Adipocyte (in vitro differentiated cells): ENCODE data around the gene PLCB1.

Experiments
- DNase-seq: peaks from one replicate; pipeline ENCODE4 v3.0.0-alpha.2; 2015; ENCODE audit warnings: low read depth
- H3K27me3 ChIP-seq: replicated peaks from 2 replicates; pipeline ENCODE4 v1.7.0; 2013; ENCODE audit warnings: mild to moderate bottlenecking, low read length, moderate library complexity; ENCODE audit not compliant: control insufficient read depth, insufficient read depth
- H3K36me3 ChIP-seq: 2 replicates; pipeline ENCODE4 v1.7.0; 2013; ENCODE audit warnings: low read length, mild to moderate bottlenecking, moderate library complexity; ENCODE audit not compliant: control insufficient read depth, insufficient read depth, severe bottlenecking
- H3K4me1 ChIP-seq: 2 replicates; pipeline ENCODE4 v1.7.0; 2013; ENCODE audit warnings: mild to moderate bottlenecking, low read length, moderate library complexity; ENCODE audit not compliant: control insufficient read depth, insufficient read depth
- H3K4me3 ChIP-seq: 2 replicates; pipeline ENCODE4 v1.7.0; 2013; ENCODE audit warnings: mild to moderate bottlenecking, low read length, moderate library complexity
- H3K9ac ChIP-seq: 2 replicates; pipeline ENCODE4 v1.7.0; 2013; ENCODE audit warnings: mild to moderate bottlenecking, low read length, moderate library complexity
- H3K9me3 ChIP-seq: 2 replicates; pipeline ENCODE4 v1.7.0; 2013; ENCODE audit warnings: mild to moderate bottlenecking, low read length, moderate library complexity; ENCODE audit not compliant: control insufficient read depth

The PLCB1 gene

GRCh38 chr20:8783734-8784133, 651.7 kb downstream of the PLCB1 start:
- Histone ChIP-seq H3K27me3 (no peaks in the 10 kb centered on the region), H3K9ac (peak overlapping the region; percentile 37), H3K4me1 (peaks cover 16% of the 10 kb centered on the region), H3K36me3 (no peaks in the 10 kb centered on the region), H3K4me3 (no peak overlapping the region), H3K9me3 (no peaks in the 10 kb centered on the region)
- DNase-seq: no peak

DNA sequence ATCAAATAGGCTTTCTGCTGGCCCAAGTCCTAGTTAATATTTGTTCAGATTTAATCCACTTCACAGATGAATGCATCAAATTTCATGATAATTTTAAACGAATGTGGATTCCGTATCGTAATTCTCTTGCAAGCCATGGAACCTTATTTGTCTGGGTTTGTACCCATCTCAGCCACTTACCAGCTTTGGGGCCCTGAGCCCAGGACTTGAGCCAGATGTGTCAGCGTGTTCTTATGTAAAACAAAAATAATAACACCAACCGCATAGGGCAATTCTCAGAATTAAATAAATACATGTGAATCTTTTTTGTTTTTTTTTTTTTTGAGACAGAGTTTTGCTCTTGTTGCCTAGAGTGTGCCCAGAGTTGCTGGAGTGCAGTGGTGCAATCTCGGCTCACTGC, 654.3 kb downstream of the PLCB1 start:
- H3K4me3 ChIP-seq: no peak overlapping the region
- H3K27me3 ChIP-seq: no peaks in the 10 kb centered on the region
- H3K9ac ChIP-seq: no peak overlapping the region
- DNase-seq: no peak
- H3K36me3 ChIP-seq: no peaks in the 10 kb centered on the region
- H3K4me1 ChIP-seq: peaks cover 19% of the 10 kb centered on the region
- no peaks in the 10 kb centered on the region for H3K9me3 ChIP-seq

GRCh38 chr20:8787090-8787489, 655.0 kb downstream of the PLCB1 start:
- H3K4me3 ChIP-seq: no peak overlapping the region
- H3K9me3 ChIP-seq: no peaks in the 10 kb centered on the region
- H3K4me1 ChIP-seq: peaks cover 19% of the 10 kb centered on the region
- no peak for DNase-seq
- H3K36me3 ChIP-seq: no peaks in the 10 kb centered on the region
- no peaks in the 10 kb centered on the region for H3K27me3 ChIP-seq
- no peak overlapping the region for H3K9ac ChIP-seq

DNA sequence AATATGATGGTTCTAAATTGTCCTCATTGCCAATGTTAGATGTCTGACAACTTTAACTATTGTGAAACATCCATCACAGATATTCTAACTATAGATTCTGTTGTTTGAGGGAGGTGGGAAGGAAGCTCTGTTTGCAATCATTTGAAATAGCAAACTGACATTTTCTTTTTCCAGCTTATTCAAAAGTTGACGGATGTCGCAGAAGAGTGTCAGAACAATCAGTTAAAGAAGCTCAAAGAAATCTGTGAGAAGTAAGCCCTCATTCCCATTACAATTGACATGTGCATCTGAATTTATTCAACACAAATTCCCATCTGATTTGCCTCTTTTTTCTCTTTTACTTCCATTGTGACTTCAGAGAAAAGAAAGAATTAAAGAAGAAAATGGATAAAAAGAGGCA, 656.2 kb downstream of the PLCB1 start:
- Histone ChIP-seq H3K36me3 (no peaks in the 10 kb centered on the region), H3K4me3 (no peak overlapping the region), H3K4me1 (peaks cover 10% of the 10 kb centered on the region), H3K9me3 (no peaks in the 10 kb centered on the region), H3K9ac (no peak overlapping the region), H3K27me3 (no peaks in the 10 kb centered on the region)
- no peak for DNase-seq

- DNase-seq: no peak
Observed at GRCh38 chr20:8788831-8789230, 656.8 kb downstream of the PLCB1 start.

DNA sequence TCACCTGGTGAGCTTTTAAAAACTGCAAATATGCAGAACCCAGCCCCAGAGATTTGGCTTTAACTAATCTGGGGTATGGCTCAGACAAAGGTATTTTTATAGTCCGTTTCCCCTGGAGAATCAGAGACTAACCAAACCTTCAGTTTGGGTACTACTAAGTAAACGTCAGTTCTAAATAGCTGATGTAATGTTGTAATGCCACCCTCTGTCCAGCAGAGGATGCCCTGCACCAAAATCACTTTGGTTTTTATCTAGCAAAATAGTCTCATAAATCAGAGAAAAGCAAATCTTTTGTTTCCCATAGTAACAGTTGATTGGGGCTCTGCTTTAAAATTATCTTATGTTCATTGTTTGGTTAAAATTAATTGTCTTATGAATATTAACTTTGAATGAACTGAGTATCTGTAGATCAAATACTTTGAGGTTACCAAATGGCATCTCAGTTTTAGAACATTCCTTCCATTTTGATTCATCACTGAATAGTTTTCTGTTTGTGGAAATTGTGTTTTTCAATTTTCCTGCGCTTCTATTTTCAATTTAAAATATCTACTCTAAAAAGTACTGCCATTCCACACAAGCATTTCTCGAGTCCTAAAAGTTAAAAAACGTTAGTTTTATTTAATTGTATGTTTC, 658.5 kb downstream of the PLCB1 start:
- Histone ChIP-seq H3K27me3 (no peaks in the 10 kb centered on the region), H3K4me1 (peaks cover 9% of the 10 kb centered on the region), H3K9ac (peak overlapping the region; percentile 27), H3K9me3 (no peaks in the 10 kb centered on the region), H3K36me3 (no peaks in the 10 kb centered on the region), H3K4me3 (no peak overlapping the region)
- peak; percentile 80 for DNase-seq

More at GRCh38 chr20:8788831-8789230, 656.8 kb downstream of the PLCB1 start:
- Histone ChIP-seq H3K9ac (no peak overlapping the region), H3K27me3 (no peaks in the 10 kb centered on the region), H3K4me1 (peaks cover 4% of the 10 kb centered on the region), H3K4me3 (no peak overlapping the region), H3K36me3 (no peaks in the 10 kb centered on the region), H3K9me3 (no peaks in the 10 kb centered on the region)

DNA sequence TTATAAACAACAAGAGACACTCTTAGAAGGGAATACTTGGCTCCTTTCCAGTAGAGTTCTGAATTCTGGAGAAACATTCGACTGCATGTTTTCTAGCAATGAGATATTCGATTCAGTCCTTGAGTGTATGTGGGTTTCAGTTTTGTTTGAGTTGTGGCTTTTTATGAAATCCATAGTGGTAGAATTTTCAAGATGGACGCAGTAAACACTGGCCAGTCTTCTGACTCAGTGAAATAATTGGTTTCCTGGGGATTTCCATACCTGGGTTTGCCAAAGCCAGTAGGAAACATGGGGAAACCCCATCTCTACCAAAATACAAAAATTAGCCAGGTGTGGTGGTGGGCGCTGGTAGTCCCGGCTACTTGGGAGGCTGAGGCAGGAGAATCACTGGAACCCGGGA, 663.3 kb downstream of the PLCB1 start:
- no peak for DNase-seq
- H3K9ac ChIP-seq: no peak overlapping the region
- no peak overlapping the region for H3K4me3 ChIP-seq
- H3K4me1 ChIP-seq: peaks cover 38% of the 10 kb centered on the region
- no peaks in the 10 kb centered on the region for H3K36me3 ChIP-seq
- no peaks in the 10 kb centered on the region for H3K27me3 ChIP-seq
- no peaks in the 10 kb centered on the region for H3K9me3 ChIP-seq

DNA sequence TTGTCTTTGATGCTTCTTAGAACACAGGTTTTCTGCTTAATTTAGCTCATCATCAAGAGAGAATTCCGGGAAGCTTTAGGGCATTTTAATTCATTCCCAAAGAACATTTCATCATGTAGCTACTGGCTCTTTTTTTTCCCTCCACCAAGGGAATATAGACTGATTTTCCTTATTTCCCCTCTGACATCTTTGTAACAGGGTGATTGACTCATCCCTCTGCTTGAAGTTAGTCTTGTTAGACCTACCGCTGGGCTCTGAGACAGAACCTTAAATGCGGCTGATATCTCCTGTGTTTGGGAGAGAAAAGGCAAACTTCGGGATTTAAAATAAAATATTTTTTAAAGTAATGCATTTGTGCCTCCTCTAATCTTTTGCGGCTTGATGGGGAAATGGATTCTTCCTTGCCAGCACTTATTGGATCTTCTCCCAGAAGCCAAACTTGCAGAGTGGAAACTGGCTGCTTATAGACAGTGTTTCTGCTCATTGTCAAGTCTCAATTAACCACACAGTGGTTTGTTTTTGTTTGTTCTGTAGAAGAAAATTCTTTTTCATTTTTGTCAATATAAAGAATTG, 664.1 kb downstream of the PLCB1 start:
- no peaks in the 10 kb centered on the region for H3K27me3 ChIP-seq
- peak overlapping the region; percentile 40 for H3K9ac ChIP-seq
- no peaks in the 10 kb centered on the region for H3K9me3 ChIP-seq
- no peaks in the 10 kb centered on the region for H3K36me3 ChIP-seq
- peak overlapping the region; percentile 61 for H3K4me3 ChIP-seq
- peaks cover 34% of the 10 kb centered on the region for H3K4me1 ChIP-seq
- peak; percentile 49 for DNase-seq

GRCh38 chr20:8798505-8798904, 666.4 kb downstream of the PLCB1 start:
- Histone ChIP-seq H3K9me3 (no peaks in the 10 kb centered on the region), H3K4me3 (no peak overlapping the region), H3K27me3 (no peaks in the 10 kb centered on the region), H3K4me1 (peaks cover 34% of the 10 kb centered on the region), H3K9ac (no peak overlapping the region), H3K36me3 (no peaks in the 10 kb centered on the region)
- peak; percentile 39 for DNase-seq

GRCh38 chr20:8800089-8800488, 668.0 kb downstream of the PLCB1 start:
- H3K9ac ChIP-seq: no peak overlapping the region
- no peaks in the 10 kb centered on the region for H3K27me3 ChIP-seq
- no peak for DNase-seq
- no peaks in the 10 kb centered on the region for H3K9me3 ChIP-seq
- H3K36me3 ChIP-seq: no peaks in the 10 kb centered on the region
- peaks cover 33% of the 10 kb centered on the region for H3K4me1 ChIP-seq
- H3K4me3 ChIP-seq: no peak overlapping the region

- peaks cover 20% of the 10 kb centered on the region for H3K4me1 ChIP-seq
- no peak for DNase-seq
Observed at GRCh38 chr20:8801686-8802085, 669.6 kb downstream of the PLCB1 start.

DNA sequence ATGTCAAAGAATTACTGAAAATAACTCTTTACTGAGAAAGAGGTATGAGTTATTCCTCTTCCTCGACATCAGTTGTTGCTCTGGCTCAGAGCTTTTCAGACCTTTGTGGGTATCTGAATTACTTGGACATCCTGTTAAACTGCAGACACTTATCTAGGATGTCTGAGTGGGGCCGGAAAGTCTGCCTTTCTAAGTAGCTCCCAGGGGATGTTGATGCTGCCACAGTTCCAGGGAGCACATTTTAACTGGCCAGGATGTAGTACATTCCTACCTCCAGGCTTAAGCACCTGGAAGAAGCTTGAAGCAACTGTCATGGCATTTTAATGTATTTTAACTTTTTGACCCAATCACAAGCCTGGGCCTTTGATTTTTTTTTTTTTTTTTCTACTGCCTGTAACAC, 671.0 kb downstream of the PLCB1 start:
- Histone ChIP-seq H3K4me3 (no peak overlapping the region), H3K4me1 (peaks cover 13% of the 10 kb centered on the region), H3K9me3 (no peaks in the 10 kb centered on the region), H3K9ac (no peak overlapping the region), H3K36me3 (no peaks in the 10 kb centered on the region), H3K27me3 (no peaks in the 10 kb centered on the region)
- DNase-seq: no peak

More at GRCh38 chr20:8801686-8802085, 669.6 kb downstream of the PLCB1 start:
- Histone ChIP-seq H3K4me3 (no peak overlapping the region), H3K9ac (no peak overlapping the region), H3K9me3 (no peaks in the 10 kb centered on the region), H3K27me3 (no peaks in the 10 kb centered on the region), H3K36me3 (no peaks in the 10 kb centered on the region)
